Lower lobe of right lung (tissue), 2 donors: ENCODE data around the gene ZNF436. TPM values are rescaled to one million over a fixed set of nuclear protein-coding genes. Genes with fewer than 3 reads are reported as not detected.

Source experiments
- ATAC-seq, 2 donors: fragments of 200-7000 bp; cut with Tn5 transposase; one replicate each; pipeline ENCODE4 v1.9.1; 2020 to 2022; ENCODE audit warnings: mild to moderate bottlenecking in 2 of 2, moderate library complexity in 2 of 2
- DNase-seq: peaks from one replicate; pipeline ENCODE4 v3.0.0-alpha.2; 2020
- H3K27ac ChIP-seq: fragments of 200-600 bp; one replicate; pipeline ENCODE4 v1.8.0; 2022
- H3K27me3 ChIP-seq: fragments of 200-600 bp; one replicate; pipeline ENCODE4 v1.8.0; 2022; ENCODE audit warnings: low read depth
- H3K36me3 ChIP-seq: fragments of 200-600 bp; one replicate; pipeline ENCODE4 v1.8.0; 2022; ENCODE audit warnings: mild to moderate bottlenecking
- H3K4me1 ChIP-seq: fragments of 200-600 bp; one replicate; pipeline ENCODE4 v1.8.0; 2022
- H3K4me3 ChIP-seq: fragments of 200-600 bp; one replicate; pipeline ENCODE4 v1.8.0; 2022; ENCODE audit warnings: mild to moderate bottlenecking
- H3K9me3 ChIP-seq: fragments of 200-600 bp; one replicate; pipeline ENCODE4 v1.8.0; 2022
- CTCF ChIP-seq: fragments of 200-600 bp; IDR thresholded peaks from one replicate; pipeline ENCODE4 v1.8.0; 2022; ENCODE audit warnings: antibody characterized with exemption, mild to moderate bottlenecking
- intact Hi-C: fragments of 100-400 bp; cut with DNase I; formaldehyde crosslinking; loops from one replicate; pipeline ENCODE4 v1.11.0; 2022
- total RNA-seq: library from RNA; stranded (reverse); fragmentation: NEBNext Ultra II Directional; extraction: Animal tissue kit (Norgen Biotek cat#: 25700); gene quantifications from one replicate; pipeline ENCODE4 v1.2.1, GENCODE V29; 2021
- donor health status: DM: no; HTN: yes; CAD: no; lungs with severe emphysema.

The ZNF436 gene
- total RNA-seq, 1 donor from 2014 or later: 11.6 TPM

- TF ChIP-seq CTCF: no peak
- intact Hi-C loops: no loop called here
- H3K4me3 ChIP-seq: peak overlapping the region; percentile 89
- peaks cover 58% of the 10 kb centered on the region for H3K4me1 ChIP-seq
- no peak for ATAC-seq
- peak overlapping the region; percentile 95 for H3K27ac ChIP-seq
- DNase-seq: no peak
- H3K9me3 ChIP-seq: no peaks in the 10 kb centered on the region
- H3K36me3 ChIP-seq: peaks cover 8% of the 10 kb centered on the region
- no peaks in the 10 kb centered on the region for H3K27me3 ChIP-seq
These were observed 27.5 kb downstream of the ZNF436 start for GRCh38 chr1:23341931-23342692.

GRCh38 chr1:23339632-23340031 lies 30.0 kb downstream of the ZNF436 start:
- DNase-seq (no peak), ATAC-seq (no peak)
- H3K9me3 ChIP-seq: no peaks in the 10 kb centered on the region
- H3K36me3 ChIP-seq: peaks cover 31% of the 10 kb centered on the region
- no peak for TF ChIP-seq CTCF
- H3K27ac ChIP-seq: no peak overlapping the region
- intact Hi-C loops: no loop called here
- peaks cover 53% of the 10 kb centered on the region for H3K4me1 ChIP-seq
- no peak overlapping the region for H3K4me3 ChIP-seq
- no peaks in the 10 kb centered on the region for H3K27me3 ChIP-seq

- no peaks in the 10 kb centered on the region for H3K27me3 ChIP-seq
- no peak for TF ChIP-seq CTCF
- H3K4me3 ChIP-seq: no peak overlapping the region
- intact Hi-C loops: no loop called here
- ATAC-seq (no peak), DNase-seq (no peak)
- no peak overlapping the region for H3K27ac ChIP-seq
- H3K9me3 ChIP-seq: no peaks in the 10 kb centered on the region
- H3K36me3 ChIP-seq: peaks cover 49% of the 10 kb centered on the region
- H3K4me1 ChIP-seq: peaks cover 50% of the 10 kb centered on the region
These were observed 31.8 kb downstream of the ZNF436 start for GRCh38 chr1:23337869-23338268.

GRCh38 chr1:23331713-23332112 lies 37.9 kb downstream of the ZNF436 start:
- intact Hi-C loops: no loop called here
- DNase-seq (no peak), ATAC-seq (no peak)
- no peaks in the 10 kb centered on the region for H3K27me3 ChIP-seq
- no peaks in the 10 kb centered on the region for H3K4me1 ChIP-seq
- H3K9me3 ChIP-seq: no peaks in the 10 kb centered on the region
- TF ChIP-seq CTCF: no peak
- no peak overlapping the region for H3K4me3 ChIP-seq
- peaks cover 99% of the 10 kb centered on the region for H3K36me3 ChIP-seq
- H3K27ac ChIP-seq: no peak overlapping the region

GRCh38 chr1:23330846-23331245 lies 38.8 kb downstream of the ZNF436 start:
- peaks cover 100% of the 10 kb centered on the region for H3K36me3 ChIP-seq
- ATAC-seq (no peak), DNase-seq (no peak)
- H3K4me1 ChIP-seq: no peaks in the 10 kb centered on the region
- no peaks in the 10 kb centered on the region for H3K27me3 ChIP-seq
- no peak overlapping the region for H3K27ac ChIP-seq
- intact Hi-C loops: no loop called here
- no peak overlapping the region for H3K4me3 ChIP-seq
- TF ChIP-seq CTCF: no peak
- no peaks in the 10 kb centered on the region for H3K9me3 ChIP-seq
